ENCODE measurements around the gene PLCH1. TPM values are rescaled to one million over a fixed set of nuclear protein-coding genes. Genes with fewer than 3 reads are reported as not detected.

Gene PLCH1
- total and polyA plus RNA-seq, 10 of the 15 experiments (the other 5 are each of a cell fraction or from before 2014, with no cell fraction given): 0.03 to 0.22 (median 0.04) TPM; not detected in 5

GRCh38 chr3:155747286-155747945, 2.5 kb upstream of the PLCH1 start:
- Histone ChIP-seq H3K79me2 (ENCODE audit: control insufficient read depth, insufficient read depth, low read length) (no peaks in the 10 kb centered on the region), H3K36me3 (ENCODE audit: control insufficient read depth in 2 of 2, insufficient read depth in 2 of 2, low read length in 1 of 2) (no peaks in the 10 kb centered on the region), H3K9me3 (replicated peaks; ENCODE audit: control insufficient read depth, insufficient read depth, low read length) (no peaks in the 10 kb centered on the region), H3K4me3 (no peak overlapping the region), H3K4me1 (ENCODE audit: control insufficient read depth, insufficient read depth, low read length) (no peaks in the 10 kb centered on the region), H4K20me1 (ENCODE audit: control insufficient read depth, insufficient read depth) (no peaks in the 10 kb centered on the region), H3K27me3 (replicated peaks in 1 of 2; ENCODE audit: control insufficient read depth in 2 of 2, insufficient read depth in 2 of 2, low read length in 1 of 2) (peaks cover 10 to 19% of the 10 kb centered on the region in 2 experiments), H3K9ac (ENCODE audit: control insufficient read depth, insufficient read depth, low read length) (no peak overlapping the region), H3K27ac (ENCODE audit: control insufficient read depth, insufficient read depth) (no peak overlapping the region), H3K4me2 (ENCODE audit: control insufficient read depth, insufficient read depth) (no peak overlapping the region), H2AFZ (ENCODE audit: control insufficient read depth, low read depth, low read length) (no peak overlapping the region)
- RAD21 ChIA-PET (ENCODE audit: unreplicated experiment): no interaction called here
- POLR2A ChIA-PET: no interaction called here
- DNase-seq (ENCODE audit: low read depth, low spot score) (no peak), FAIRE-seq (no peak), ATAC-seq (no peak)
- BruUV-seq (replicated peaks): no TSS peak
- intact Hi-C loops (cut with micrococcal nuclease; ENCODE audit: unreplicated experiment) (no loop called here), in situ Hi-C loops (cut with MboI) (no loop called here)
- WGBS (ENCODE audit: insufficient coverage, insufficient replicate concordance, low lambda C conversion rate, missing lambda C conversion rate): 10% methylated on average over 2 of the region's 2 CpGs
- CTCF ChIA-PET: no interaction called here
- SMC1A ChIA-PET (ENCODE audit: uncharacterized antibody, unreplicated experiment): no interaction called here
- no peak for TF ChIP-seq MYB (IDR thresholded peaks at IDR 0.05; ENCODE audit: borderline replicate concordance, low read depth, low read length)
- TF ChIP-seq ATF7 (IDR thresholded peaks at IDR 0.05; ENCODE audit: low read depth): no peak
- no peak for TF ChIP-seq NR2C2 (IDR thresholded peaks at IDR 0.05; ENCODE audit: borderline replicate concordance, control insufficient read depth, insufficient read length, low read depth)
- TF ChIP-seq HDGF (IDR thresholded peaks at IDR 0.05): no peak
- TF ChIP-seq NFYA (IDR thresholded peaks at IDR 0.05; ENCODE audit: borderline replicate concordance, low read depth, low read length): no peak
- TF ChIP-seq ZBTB4 (CRISPR knock-in tag; IDR thresholded peaks at IDR 0.05): no peak
- no peak for TF ChIP-seq MXI1 (IDR thresholded peaks at IDR 0.05; ENCODE audit: low read depth, low read length)
